Measurements from ENCODE around the gene KDM4C.

KDM4C gene

DNA sequence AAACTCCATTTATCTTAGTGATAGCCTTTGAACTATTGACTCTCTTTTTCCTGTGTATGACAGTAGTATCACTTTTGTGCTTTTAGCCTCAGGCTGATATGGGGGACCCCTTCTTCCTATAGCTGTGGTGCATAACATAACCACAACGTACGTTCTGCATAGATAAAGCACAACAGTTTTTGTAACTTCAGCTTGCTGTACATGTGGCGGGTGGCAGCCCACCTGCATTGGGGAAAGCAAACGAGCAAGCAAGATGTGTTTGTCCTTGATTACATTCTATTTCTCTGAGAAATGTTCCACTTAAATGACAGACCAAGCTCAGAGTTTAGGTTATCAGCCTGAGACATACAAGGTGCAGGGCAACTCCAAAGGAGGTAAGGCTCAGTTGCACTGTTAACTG is 309.4 kb downstream of the KDM4C start:
- no peak for DNase-seq

DNA sequence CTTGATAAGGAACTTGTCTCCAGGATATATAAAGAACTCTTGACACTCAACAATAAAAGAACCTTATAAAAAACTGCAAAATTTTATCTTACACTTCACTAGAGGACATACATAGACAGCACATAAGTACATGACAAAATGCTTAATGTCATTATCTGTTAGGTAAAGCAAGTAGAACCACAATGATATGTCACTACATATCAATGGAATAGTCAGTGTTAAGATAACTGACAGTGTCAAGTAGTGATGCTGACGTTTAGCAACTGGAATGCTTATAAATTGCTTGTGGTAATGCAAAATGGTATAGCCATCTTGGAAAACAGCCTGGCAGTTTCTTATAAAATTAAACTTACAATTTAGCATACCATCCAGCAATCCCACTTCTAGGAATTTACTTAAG is 314.1 kb downstream of the KDM4C start:
- DNase-seq, result no peak

DNA sequence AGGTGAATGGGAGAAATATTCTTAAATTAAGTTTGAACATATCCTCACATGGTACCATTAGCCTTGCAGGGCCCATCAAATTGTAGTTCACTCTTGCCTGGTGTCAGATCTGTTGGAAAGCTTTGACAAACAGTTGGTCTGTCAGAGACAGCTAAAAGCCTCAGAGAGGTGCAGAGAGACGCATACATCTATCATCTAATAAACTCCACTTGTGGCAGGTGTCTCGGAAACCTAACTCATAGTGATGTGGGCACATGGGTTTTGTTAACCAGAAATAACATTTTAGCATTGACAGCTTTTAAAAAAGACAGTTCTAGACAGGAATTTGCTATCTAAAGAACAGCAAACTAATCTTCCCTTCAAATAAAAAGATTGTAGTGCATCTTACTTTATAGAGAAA is 315.9 kb downstream of the KDM4C start:
- no peak for DNase-seq

- no peak for DNase-seq
Measured at GRCh38 chr9:7075154-7075553, 317.4 kb downstream of the KDM4C start.

DNA sequence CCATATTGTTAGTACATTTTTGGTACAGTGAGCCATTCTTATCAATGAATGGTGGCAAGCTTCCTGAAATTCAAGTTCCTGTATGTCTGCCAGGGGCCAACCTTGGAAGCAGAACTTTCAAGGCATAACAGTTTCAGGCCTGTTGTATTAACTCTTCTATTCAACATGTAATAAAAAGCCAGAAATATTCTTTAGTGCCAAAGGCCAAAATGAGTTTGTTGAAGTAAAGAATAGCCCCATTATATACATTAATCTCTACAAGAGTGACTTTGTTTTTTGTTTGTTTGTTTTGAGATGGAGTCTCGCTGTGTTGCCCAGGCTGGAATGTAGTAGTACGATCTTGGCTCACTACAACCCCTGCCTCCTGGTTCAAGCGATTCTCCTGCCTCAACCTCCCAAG is 321.3 kb downstream of the KDM4C start:
- DNase-seq, result no peak

- no peak for DNase-seq
Measured at GRCh38 chr9:7081065-7081600, 323.4 kb downstream of the KDM4C start.

- no peak for DNase-seq
Measured at GRCh38 chr9:7083192-7083591, 325.4 kb downstream of the KDM4C start.

GRCh38 chr9:7085357-7085756 is 327.6 kb downstream of the KDM4C start:
- no peak for DNase-seq

- DNase-seq, result no peak
Measured at GRCh38 chr9:7086389-7086788, 328.6 kb downstream of the KDM4C start.

GRCh38 chr9:7088611-7089010 is 330.8 kb downstream of the KDM4C start:
- DNase-seq, result no peak

DNA sequence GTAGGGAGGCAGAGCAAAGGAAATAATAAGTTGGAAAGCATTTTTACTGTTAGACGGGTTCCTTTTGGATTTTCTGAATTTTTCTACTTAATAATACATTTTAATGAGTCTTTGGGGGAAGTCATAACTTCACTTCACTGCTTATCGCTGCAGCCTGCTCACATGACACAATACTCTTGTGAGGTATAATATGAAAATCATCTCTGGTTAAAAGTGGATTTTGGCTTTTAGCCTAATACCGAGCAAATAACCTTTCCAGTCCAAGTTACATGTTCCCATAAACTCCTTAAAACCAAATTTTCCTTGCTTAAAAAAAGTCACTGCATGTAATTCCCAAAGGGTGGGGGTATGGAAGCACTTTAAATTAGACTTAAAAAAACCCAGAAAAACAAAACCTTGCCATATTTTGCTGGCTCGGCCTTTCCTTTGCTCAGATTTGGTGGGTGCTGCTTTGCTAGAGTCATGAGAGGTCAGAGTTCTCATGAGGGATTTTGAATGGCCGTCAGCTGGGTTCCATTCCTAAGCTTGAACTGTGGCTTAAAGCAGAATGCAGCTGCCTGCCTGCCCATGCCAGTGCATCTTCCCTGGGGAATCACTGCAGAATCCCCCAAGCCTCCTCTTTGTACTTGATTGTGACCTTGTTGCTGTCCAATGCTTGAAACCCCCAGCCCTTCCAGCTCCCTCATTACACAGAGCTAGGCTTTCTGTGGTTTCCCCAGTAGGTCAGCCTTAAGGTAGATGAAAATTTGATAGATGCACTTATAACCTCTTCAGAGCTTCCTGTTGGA is 331.8 kb downstream of the KDM4C start:
- no peak for DNase-seq

DNA sequence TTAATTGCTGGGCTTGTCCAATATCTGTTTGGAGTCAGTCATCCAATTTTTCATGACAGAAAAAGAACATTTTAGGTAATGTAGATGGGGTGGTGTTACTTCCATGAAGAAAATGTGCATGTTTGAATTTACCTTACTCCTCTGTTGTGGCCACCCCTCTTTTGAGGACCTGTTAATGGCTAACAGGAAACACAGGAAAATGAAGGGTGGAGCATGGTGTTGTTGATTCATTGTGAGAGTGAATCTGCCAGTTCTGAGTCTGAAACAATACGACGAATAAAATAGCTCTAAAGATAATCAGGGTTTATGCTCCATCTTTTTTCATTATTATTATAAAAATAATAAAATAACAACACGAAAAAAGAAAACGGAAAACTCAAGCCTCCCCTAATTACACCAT is 335.3 kb downstream of the KDM4C start:
- no peak for DNase-seq

GRCh38 chr9:7094052-7094451 is 336.3 kb downstream of the KDM4C start:
- DNase-seq, result no peak

- no peak for DNase-seq
Measured at GRCh38 chr9:7094576-7094975, 336.8 kb downstream of the KDM4C start.

- DNase-seq, result no peak
Measured at GRCh38 chr9:7095058-7095457, 337.3 kb downstream of the KDM4C start.

DNA sequence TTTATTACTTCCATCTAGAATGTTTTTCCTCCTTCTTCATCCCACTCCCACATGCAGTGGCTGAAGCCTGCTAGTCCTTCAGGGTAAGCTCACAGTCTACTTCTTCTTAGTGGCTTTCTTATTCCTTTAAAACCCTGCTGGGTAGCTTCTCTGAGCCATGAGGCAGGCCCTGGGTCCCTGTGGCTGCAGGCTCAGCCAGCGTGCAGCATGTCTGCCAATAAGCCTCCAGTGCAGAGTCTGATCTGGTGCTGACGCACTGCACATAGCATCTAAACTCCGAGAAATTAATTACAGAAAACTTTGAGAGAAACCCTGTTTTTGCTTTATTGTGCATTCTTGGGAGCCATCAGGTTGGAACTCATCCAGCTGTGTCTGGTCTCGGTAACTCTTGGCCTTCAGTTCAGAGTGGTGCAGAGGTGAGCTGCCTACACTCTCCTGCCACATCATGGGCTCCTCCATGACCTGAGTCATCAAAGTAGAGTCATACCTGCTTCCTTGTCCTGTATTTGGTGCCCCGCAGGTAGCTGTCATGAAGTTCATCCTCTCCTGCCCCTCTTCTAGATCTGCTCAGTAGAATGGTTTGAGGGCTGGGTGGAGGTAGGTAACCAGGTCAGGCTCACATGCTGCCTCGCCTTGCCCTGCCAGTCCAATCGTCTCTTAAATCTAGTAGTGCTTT is 339.4 kb downstream of the KDM4C start:
- DNase-seq, result no peak

DNA sequence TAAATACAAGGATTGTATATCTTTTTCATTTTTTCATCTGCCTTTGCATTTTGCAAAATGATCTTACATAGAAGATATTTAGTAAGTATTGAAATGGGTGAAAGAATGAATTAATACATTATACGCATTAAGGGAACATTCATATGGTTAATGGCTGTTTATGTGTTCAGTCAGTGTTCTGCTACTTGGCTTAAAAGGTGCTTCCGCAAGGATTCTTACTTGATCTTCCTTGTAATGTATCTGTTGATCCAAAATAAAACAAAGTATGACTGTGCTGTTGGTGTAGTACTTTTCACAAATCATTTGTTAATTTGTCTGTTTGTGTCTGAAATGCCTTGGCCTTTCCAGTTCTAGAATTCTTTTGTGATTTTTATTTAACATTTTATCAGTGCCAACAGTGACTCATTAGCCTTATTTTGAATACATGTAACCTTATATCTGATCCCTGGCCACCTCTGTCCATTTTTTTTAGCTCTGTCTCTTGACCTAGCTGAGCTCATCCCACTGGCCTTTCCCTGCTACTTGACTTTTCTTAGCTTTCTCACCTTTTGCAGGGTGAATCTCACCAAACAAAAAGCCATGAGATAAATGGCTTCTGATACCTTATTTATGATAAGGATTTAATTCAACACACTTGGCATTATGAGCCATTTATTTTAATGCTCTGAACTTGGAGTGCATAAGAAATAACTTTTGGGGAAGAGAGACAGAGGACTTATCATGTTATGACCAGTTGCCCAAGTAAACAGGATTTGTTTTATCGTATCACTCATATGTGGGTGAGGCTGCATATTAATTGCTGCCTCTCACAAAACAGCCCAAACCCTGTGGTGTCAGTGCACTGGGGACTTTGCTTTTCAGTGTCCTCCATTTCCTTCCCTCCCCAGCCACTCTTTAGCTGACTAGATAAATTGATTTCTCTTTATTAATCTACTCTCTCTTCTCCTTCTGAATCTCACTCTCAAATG is 340.3 kb downstream of the KDM4C start:
- no peak for DNase-seq

DNA sequence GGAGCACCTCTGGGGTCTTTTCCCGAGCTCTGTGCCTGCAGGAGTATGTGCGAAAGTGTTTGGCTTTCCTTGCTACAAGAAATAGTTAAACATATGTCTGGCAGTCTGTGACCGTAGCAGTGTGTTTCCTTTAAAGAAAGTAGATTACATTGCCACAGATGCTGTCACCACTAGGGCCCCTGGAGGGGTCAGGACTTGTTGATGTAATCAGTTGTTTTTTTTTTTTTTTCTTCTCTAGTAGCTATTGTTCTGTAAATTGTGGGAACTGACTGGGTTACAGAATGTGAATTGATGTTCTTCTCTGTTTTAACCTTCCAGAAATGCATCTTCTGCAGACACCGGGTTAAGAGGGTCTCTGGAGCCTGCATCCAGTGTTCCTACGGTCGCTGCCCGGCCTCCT is 345.6 kb downstream of the KDM4C start:
- DNase-seq, result no peak

- DNase-seq, result no peak
Measured at GRCh38 chr9:7103771-7104170, 346.0 kb downstream of the KDM4C start.

DNA sequence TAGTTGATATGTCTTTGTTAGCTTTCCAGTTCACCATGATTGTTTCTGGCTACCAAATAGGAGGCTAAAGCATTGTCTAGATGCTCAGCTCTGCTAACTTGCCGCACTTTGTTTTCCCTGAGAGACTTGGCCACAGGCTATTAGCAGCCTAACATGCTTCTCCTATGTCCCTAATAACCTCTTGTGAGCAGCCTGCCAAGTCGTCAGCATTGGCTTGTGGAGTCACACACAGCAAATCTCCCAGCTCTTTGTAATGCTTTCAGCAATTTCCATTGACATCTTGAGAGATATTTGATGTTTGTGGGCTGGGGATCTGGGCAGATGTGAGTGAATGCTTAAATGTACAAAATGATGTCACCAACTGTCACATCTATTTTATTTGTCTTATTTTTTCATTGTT is 346.9 kb downstream of the KDM4C start:
- DNase-seq, result no peak

DNA sequence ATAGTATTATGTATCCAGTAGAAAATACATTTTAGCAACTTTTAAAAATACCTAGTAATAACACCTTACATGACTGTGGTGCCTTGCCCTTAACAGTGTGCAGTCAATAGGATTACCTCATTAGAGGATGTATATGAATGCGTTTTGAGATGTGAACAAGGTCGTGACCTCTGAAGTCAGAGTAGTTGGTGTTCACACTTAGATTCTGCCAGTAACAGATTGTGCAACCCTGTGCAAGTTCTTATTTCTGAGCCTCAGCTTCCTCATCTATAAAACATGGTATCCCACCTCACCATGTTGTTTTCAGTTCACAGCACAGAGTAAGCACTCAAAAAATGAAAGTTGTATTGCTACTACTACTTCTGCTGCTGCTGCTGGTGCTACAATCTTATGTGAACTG is 347.3 kb downstream of the KDM4C start:
- no peak for DNase-seq

DNA sequence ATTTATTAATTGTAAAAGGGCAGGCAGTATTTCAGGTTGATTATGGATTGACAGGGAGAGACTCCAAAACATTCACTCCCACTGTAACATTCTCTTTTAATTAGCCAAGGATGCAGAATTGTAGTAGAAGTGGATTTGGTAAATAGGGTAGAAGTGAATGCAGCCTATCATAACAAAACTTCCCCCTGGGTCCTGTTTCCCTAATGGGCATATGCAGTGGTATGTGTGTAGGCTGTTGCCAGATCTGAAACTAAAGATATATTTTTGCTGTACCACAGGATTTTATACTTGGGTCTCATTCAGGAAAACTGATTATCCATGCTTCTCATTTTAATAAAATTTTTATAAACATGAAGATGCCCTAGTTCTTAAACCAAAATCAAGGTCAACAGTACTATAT is 351.2 kb downstream of the KDM4C start:
- no peak for DNase-seq

GRCh38 chr9:7111413-7111812 is 353.6 kb downstream of the KDM4C start:
- DNase-seq, result no peak

Measured in CD4-positive, alpha-beta T cell treated with Interleukin-4 for 1 hour (primary cell).